ENCODE measurements around the gene GATA2. TPM values are rescaled to one million over a fixed set of nuclear protein-coding genes. Genes with fewer than 3 reads are reported as not detected.
A peak's percentile ranks its signal among the peaks of the same experiment; 100 is the strongest.

The GATA2 gene
- total and polyA plus RNA-seq, 2 of the 8 experiments (the other 6 are each of a cell fraction or from before 2014, with no cell fraction given): 0.03 to 0.30 TPM

DNA sequence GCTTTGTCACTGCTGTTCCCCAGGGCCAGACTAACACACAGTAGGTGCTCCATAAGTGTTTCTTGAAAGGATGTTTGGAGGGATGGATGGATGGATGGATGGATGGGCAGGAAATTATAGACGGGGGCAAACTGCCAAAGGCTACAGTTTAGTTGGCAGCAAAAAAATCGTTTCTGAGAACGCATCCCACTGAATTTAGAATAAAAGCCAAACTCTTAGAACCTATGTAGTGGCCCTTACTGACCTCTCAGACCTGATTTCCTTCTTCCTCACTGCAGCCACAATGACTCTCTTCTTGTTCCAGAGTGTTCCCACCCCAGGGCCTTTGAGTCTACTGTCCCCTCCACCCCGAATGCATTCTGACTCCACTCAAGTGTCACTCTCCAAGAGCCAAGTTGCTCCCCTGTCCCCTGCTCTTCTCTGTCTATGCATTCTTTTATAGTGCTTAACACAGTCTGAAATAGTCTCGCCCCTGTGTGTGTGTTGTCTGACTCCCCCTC, 5.2 kb upstream of the GATA2 start:
- peak overlapping the region; percentile 6 to 73; a peak in 2 of 4 replicates for H3K4me2 ChIP-seq (ENCODE audit: insufficient read depth in 1 of 2, low read depth in 2 of 2, low read length in 2 of 2)
- WGBS, 2 experiments (ENCODE audit: extremely low coverage in 1 of 2, insufficient coverage in 1 of 2, insufficient read length in 1 of 2, insufficient replicate concordance in 2 of 2, low coverage in 1 of 2, low lambda C conversion rate in 2 of 2, missing lambda C conversion rate in 1 of 2): 78% methylated on average over 5 of the region's 5 CpGs; no CpG with 5 or more reads in 1 of the 2 experiments
- POLR2A ChIA-PET (ENCODE audit: partially characterized antibody): interaction anchor here (1.3 to 1.8 kb wide), 3 partner anchors 10 to 65 kb away, joined by 5 to 6 read pairs (median 5); no protein-coding TSS in a partner anchor
- H3K79me2 ChIP-seq (ENCODE audit: control insufficient read depth in 1 of 2, insufficient read depth in 2 of 2, low read length in 2 of 2): no peaks in the 10 kb centered on the region
- no peak overlapping the region for H2BK20ac ChIP-seq (ENCODE audit: low read length)
- H3K14ac ChIP-seq (ENCODE audit: insufficient read length): no peak overlapping the region
- no peak overlapping the region for H4K5ac ChIP-seq (ENCODE audit: insufficient read length, low read depth, low read length)
- no peak overlapping the region for H2BK12ac ChIP-seq (ENCODE audit: low read depth, low read length)
- no peak overlapping the region for H3K56ac ChIP-seq (replicated peaks; ENCODE audit: insufficient read length, low read depth, low read length)
- H4K91ac ChIP-seq (replicated peaks; ENCODE audit: insufficient read length, low read length): no peak overlapping the region
- no peak overlapping the region for H3K18ac ChIP-seq (ENCODE audit: extremely low read depth, low read length)
- no peak overlapping the region for H3K9ac ChIP-seq (replicated peaks in 1 of 4; ENCODE audit: extremely low read depth in 1 of 4, low read depth in 3 of 4, low read length in 3 of 4)
- no peak overlapping the region for H3K4ac ChIP-seq (replicated peaks; ENCODE audit: insufficient read length, low read depth, low read length)
- H3K23me2 ChIP-seq (ENCODE audit: low read depth, low read length): peaks cover 5% of the 10 kb centered on the region; the same call in 1 of the 2 replicates
- H3K4me1 ChIP-seq (replicated peaks in 1 of 4; ENCODE audit: control insufficient read depth in 3 of 4, insufficient read depth in 4 of 4, low read length in 3 of 4): peaks cover 0 to 28% (median 17%) of the 10 kb centered on the region in 4 experiments; a peak in 6 of 7 replicates
- H4K8ac ChIP-seq (ENCODE audit: extremely low read depth, insufficient read depth, low read length): no peak overlapping the region
- H3K9me3 ChIP-seq (ENCODE audit: insufficient read depth in 2 of 2, low read depth in 1 of 2, low read length in 1 of 2): no peaks in the 10 kb centered on the region; a peak in 1 of 4 replicates
- H2BK120ac ChIP-seq (replicated peaks; ENCODE audit: low read depth, low read length): no peak overlapping the region
- no peak overlapping the region for H2AK5ac ChIP-seq (ENCODE audit: low read depth, low read length)
- TF ChIP-seq POU5F1 (IDR thresholded peaks at IDR 0.05; ENCODE audit: low read depth, low read length): no peak
- no peak for TF ChIP-seq RXRA (IDR thresholded peaks at IDR 0.05; ENCODE audit: insufficient read depth, low read depth, low read length)
- H4K20me1 ChIP-seq (replicated peaks in 1 of 2; ENCODE audit: control insufficient read depth in 1 of 2, insufficient read depth in 2 of 2, low read length in 2 of 2): peaks cover 4 to 21% of the 10 kb centered on the region in 2 experiments
- CTCF ChIA-PET (ENCODE audit: partially characterized antibody): interaction anchor here (1.2 to 5.7 kb wide), 15 partner anchors 9 to 272 kb away, joined by 3 to 83 read pairs (median 6); no protein-coding TSS in a partner anchor
- H3K36me3 ChIP-seq (ENCODE audit: control insufficient read depth in 2 of 4, insufficient read depth in 4 of 4, low read length in 3 of 4): 0 out of 8 replicates have a peak, but pooled peaks cover 0 to 5% (median 0%) of the 10 kb centered on the region in 4 experiments
- FAIRE-seq (no peak), DNase-seq (ENCODE audit: low read depth in 1 of 2, low spot score in 2 of 2) (no peak)
- no peak overlapping the region for H2BK15ac ChIP-seq (ENCODE audit: low read length)
- no peak overlapping the region for H2BK5ac ChIP-seq (ENCODE audit: low read depth, low read length)
- H2AFZ ChIP-seq (ENCODE audit: low read length): no peak overlapping the region
- peak overlapping the region in 1 of 4 experiments; percentile 59; a peak in 1 of 8 replicates for H3K4me3 ChIP-seq (ENCODE audit: extremely low read depth in 1 of 4, insufficient read depth in 2 of 4, low read depth in 3 of 4, low read length in 4 of 4)
- H3K23ac ChIP-seq (ENCODE audit: insufficient read length): no peak overlapping the region
- H3K79me1 ChIP-seq (ENCODE audit: low read depth, low read length): no peaks in the 10 kb centered on the region
- H3K27me3 ChIP-seq (replicated peaks in 1 of 4; ENCODE audit: control insufficient read depth in 3 of 4, extremely low read depth in 1 of 4, insufficient read depth in 3 of 4, low read length in 3 of 4): peaks cover 43 to 60% (median 59%) of the 10 kb centered on the region in 4 experiments
- H3K27ac ChIP-seq (ENCODE audit: low read depth, low read length): no peak overlapping the region
